Left forelimb (tissue), 1 donor: Measurements from ENCODE around the gene ANKRD28.

ENCODE experiments used
- DNase-seq: peaks from one replicate; pipeline ENCODE4 v3.0.0-alpha.2; 2018; ENCODE audit warnings: low spot score

Gene ANKRD28

DNA sequence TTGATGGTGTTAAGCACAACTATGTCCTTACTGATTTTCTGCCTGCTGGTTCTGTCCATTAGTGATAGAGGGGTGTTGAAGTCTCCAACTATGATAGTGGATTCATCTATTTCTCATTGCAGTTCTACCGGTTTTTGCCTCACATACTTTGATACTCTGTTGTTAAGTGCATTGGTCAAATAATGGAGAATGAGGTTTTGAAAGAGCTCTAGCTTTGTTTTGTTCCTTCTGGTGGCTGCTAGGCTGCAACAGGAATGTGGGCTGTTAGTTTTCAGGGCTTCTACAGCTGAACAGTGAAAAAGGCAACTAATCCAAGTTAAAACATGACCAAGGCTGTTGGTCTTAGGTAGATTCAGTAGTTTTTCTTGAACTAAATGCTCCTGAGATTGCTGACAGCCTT is 133.6 kb downstream of the ANKRD28 start:
- DNase-seq = no peak

DNA sequence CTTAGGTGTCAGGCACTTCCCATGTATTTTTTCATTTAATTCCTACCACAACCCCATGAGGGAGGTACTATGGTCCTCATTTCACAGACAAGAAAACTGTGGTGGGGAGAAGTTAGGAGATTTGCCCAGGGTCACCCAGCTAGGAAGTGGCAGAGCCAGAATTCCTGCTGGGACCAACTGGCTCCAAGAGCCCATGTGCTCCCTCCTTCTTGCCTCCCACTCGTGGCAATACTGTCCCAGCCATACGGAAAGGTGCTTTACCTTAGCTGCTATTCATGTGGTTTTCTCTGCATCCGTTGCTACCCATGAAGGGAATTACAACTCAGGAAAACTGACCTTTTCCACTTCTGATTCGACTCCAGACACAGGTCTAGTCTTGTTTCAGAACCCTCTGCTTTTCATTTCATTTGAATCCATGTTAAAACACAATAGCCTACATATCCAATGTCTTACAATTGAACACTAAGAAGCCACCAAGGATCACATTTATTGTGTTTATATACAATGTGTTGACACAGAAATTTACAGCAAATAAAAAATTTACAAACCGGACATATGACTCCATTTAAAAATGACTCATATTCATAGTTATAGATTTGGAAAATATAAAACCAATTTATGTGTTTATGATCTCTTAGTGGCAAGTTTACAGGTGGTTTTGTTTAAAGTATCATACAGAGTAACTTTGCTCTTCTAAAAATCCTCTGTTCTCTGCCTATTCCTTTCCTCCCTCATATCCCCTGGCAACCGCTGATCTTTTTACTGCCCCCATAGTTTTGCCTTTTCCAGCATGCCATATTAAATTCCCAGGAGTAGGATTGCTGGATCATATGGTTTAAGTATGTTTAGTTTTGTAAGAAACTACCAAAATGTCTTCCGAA is 137.5 kb downstream of the ANKRD28 start:
- no peak for DNase-seq

GRCh38 chr3:15659254-15659975 is 138.4 kb downstream of the ANKRD28 start:
- no peak for DNase-seq

GRCh38 chr3:15657016-15657415 is 140.8 kb downstream of the ANKRD28 start:
- no peak for DNase-seq

DNA sequence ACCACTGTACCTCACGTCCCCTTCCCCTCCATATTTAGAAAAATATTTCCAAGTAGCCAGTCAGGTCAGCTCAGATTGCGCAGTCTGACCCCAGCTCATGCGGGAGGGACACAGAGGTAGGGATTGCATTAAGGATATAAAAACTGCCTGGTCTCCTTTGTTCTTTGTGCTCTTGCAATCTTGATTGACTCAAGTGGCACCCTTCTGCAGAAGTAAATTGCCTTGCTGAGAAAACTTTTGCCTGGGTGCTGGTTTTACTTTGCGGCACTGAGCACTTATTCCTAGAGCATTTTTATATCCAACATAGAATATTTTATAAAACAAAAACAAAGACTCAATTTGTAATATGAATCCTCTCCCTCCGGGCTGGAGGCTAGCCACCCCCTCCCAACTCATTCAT is 141.4 kb downstream of the ANKRD28 start:
- no peak for DNase-seq

GRCh38 chr3:15654891-15655290 is 142.9 kb downstream of the ANKRD28 start:
- no peak for DNase-seq

- DNase-seq = no peak
Observed at GRCh38 chr3:15654127-15654526, 143.7 kb downstream of the ANKRD28 start.

DNA sequence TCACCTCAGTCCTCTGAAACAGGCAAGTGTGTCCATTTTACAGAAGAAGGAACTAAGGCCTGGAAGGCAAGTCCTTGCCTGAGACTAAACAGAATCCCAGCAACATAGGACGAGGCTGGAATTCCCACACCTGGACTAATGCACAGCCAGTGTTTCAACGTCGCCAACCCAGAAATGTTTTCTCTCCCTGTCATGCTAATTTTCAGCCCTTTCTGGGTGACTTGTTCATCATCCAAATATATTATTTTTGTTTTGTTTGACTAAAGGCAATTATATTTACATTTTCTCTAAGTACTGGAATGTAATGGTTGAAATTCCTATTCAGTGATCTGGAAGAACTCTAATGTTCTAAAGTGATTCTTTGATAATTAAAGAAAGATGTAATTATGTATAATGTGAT is 144.5 kb downstream of the ANKRD28 start:
- DNase-seq = no peak

DNA sequence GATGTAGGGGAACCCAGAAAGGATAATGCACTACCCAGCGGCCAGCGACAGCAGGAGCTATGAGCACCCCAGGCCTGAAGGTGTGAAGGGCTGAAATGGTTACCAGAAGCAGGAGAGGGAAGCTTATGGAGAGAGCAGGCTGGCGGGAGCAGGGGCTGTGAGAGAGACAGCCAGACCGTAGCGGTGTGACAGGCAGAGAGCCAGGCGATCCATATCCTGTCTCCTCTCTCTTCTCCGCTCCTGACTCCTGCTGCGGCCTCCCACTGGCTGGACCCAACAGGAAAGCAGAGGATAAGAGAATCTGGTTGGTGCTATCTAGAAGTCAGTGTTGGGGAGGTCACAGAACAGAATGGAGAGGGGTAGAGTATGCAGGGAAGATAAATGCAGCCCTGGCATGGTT is 146.4 kb downstream of the ANKRD28 start:
- DNase-seq = no peak

DNA sequence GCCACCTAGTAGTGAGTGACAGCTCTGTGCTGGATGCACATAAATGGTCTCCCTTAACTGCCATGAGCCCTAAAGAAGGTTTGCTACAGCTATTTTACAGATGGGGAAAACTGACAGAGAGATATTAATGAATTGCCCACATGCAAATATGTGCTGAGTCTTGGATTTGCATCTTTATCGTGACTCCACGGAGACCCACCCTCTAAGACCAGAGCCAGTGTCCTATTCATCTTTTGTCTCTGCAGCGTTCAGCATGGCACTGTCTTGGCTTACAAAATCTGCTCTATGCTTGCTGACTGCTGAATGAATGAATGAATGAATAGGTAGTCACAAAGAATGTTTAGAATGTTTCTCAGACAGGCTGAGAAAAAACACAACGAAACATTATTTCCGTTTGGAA is 147.9 kb downstream of the ANKRD28 start:
- DNase-seq = no peak

- DNase-seq = no peak
Observed at GRCh38 chr3:15649341-15649740, 148.4 kb downstream of the ANKRD28 start.

DNA sequence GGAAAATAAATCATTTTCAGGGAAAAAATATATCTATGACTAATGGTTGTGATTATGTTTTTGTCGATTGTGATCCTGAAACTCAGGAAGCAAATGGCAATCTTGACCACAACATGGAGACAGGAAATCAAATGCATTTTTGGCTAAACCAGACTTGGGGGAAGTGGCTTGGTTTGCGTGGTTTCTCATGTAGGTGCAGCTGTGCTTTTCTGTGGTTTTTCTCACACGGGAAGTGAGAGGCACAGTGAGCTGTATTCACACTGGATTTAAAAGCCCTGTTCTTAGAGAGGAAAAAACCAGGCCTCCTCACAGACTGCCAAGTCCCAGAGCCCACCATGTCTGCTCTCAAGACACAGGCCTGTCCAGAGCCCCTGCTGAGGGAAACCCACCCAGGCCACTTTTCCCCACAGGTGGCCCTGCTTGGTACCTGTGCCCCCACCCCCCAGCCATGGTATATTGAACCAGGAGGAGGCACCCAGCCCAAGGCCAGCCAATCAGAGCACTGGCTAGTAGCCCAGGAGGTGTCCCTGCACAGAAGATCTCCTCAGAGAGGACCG is 150.1 kb downstream of the ANKRD28 start:
- no peak for DNase-seq

DNA sequence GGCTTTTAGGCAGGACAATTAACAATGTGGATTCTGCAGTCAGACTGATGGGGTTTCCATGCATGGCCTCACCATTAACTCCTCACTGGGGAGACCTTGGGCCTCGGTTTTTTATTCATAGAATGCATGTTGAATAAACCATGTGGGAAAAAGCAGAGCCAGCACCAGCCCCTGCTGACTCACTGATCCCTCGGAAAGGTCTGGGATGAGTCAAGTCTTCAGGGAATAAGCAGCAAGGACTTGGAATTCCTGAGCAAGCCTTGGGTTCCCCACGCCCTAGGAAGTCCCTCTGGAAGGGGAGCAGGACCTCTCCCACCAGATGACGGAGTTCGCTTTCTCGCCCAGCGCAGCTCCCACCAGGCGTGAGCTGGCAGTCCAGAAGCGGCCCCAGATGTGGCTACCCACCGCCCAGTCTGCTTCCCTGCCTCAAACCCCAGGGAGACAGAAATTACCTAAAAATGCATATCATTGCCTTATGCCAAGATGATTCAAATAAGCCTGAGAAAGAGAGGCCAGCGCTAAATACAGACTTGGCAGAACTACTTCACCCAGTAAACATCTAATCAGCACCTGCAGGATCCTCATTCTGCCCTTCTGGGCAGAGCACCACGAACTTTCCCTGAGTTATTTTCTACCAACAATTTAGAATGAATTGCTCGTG is 150.8 kb downstream of the ANKRD28 start:
- DNase-seq = peak; percentile 69

- DNase-seq = peak; percentile 75
Observed at GRCh38 chr3:15645740-15646501, 151.9 kb downstream of the ANKRD28 start.

- DNase-seq = no peak
Observed at GRCh38 chr3:15645246-15645645, 152.5 kb downstream of the ANKRD28 start.

- no peak for DNase-seq
Observed at GRCh38 chr3:15638891-15639262, 158.9 kb downstream of the ANKRD28 start.

DNA sequence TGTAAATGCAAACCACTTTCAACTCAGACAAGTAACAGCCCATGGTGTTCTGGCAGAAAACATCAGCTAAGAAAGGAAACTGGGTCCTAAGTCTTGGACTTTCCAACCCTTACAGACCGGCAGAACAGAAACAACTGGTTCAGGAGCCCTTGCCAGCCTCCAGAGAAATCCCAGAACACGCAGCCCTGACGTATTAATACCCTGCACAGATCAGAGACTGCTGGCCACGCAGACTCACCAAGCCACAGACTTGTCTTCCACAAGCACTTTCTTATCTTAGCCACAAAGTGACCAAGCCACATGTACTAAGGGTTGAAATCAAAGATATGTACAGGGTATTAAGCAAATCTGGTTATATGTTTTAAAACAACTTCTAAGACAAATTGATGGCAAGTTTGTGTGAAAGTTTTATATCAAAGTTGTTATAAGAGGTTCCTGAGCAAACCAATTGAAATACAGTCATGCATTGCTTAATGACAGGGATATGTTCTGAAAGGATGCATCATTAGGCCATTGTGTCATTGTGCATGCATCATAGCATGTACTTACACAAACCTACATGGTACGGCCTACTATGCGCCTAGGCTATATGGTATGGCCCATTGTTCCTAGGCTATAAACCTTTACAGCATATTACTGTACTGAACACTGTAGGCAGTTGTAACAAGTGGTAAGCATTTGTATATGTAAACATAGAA is 159.4 kb downstream of the ANKRD28 start:
- DNase-seq = no peak

DNA sequence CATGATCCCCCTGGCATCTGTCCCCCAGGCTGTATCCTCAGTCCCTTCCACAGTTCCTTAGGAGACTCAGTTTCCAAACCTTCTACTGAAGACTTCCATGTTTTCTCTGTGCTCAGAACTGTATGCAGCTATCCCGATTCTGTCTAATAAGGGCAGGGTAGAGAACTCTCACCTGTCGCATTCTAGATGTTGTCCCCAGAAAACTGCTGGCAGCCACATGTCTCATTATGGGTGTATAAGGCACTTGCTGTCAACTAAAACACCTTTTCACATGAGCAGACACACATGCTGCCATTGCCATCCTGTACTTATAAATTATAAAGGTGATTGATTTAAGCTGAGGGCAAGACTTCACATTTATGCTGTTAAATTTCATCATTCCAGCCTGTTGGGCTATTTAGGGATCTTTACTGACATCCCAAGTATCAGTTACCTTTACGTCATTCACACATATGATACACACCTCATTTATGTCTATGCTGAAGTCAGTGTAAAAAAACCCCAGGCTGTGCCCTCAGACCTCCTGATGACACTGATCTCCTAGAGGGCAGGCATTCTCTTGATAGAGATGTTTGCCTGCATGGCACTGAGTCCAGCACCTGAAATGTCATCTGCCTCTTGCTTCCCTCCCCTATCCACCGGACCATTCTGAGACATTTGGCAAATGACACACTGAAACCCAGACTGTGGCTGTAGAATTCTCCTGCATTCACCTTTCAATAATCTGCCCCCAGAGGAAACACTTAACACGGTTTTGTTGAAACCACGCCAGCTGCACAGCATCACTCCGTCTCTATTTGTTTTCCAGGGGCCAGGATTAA is 160.4 kb downstream of the ANKRD28 start:
- no peak for DNase-seq

DNA sequence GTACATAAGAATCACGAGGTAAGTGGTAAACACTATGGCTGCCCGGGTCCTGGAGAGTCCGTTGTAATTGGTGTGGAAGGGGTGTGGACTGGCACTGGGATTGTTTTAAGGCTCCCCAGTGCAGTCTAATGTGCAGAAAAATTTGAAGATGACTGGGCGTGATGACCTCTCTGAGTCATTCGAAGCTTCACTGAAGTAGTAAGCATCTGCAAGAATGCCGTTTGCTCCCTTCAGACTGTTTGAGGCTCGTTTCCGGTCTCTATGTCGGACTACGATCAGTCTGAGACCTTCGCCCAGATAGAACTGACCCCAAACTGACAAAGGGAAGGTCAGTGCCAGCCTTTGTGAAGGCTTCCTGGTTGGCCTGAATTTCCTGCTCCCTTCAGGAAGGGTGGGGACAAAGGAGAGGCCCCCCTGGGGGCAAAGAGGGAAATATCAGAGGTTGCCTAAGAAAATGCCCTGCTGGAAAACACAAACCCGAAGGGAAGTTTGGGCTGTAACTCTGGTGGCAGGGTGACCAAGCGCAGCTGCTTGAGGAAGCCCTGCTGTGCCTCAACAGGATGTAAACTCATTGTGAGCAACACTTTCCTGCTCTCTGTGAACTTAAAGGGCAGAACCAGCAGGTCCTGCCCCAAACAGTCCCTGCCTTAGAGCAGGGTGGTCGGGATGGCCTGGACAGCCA is 161.6 kb downstream of the ANKRD28 start:
- no peak for DNase-seq
